ENCODE results near the gene POR. TPM values are rescaled to one million over a fixed set of nuclear protein-coding genes. Genes with fewer than 3 reads are reported as not detected.

POR gene
- total RNA-seq, 2 donors from 2014 or later, result 76.3 to 88.8 TPM

DNA sequence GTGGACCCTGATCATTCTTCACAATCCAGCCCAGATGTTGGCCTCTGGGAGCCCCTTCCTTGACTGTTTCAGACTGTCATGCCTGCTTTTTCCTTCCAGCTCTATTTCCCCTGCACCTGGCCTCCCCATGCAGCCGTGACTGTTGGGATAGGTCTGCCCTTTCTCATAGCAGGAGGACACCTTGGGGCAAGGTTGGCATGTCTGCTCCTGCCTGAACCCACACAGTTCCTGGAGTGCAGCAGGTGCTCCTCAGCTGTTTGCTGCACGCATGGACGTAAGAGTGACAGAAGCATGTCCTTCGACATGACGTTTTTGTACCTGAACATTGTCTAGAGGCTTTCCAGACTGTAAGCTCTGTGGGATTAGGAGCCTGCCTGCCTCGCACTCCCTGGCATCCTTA lies 24.0 kb downstream of the POR start:
- intact Hi-C loops (cut with DNase I), result loop anchor here in 1 of 2 donors (5.0 kb wide), 1 partner anchor 1293 kb away; no protein-coding TSS in a partner anchor
- DNase-seq (ENCODE audit: low spot score), result no peak

DNA sequence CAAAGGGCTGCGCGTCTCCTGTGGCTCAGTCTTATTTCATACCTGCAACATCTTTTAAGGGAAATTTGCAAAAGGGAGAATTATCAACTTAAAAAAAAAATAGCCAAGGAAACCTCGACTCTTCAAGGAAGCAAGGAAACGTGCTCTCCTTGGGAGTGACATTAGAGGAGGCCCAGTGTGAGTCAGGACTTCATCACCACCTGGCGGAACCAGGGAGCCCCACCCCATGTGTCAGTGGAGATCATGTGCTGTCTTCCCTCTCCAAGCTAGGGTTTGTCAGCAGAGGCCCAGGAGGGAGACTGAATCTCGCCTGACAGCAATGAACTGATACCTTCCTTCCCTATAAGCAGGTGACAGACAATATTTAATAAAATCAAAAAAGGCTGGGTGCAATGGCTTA lies 28.9 kb downstream of the POR start:
- intact Hi-C loops (cut with DNase I), result no loop called here
- no peak for DNase-seq (ENCODE audit: low spot score)

DNA sequence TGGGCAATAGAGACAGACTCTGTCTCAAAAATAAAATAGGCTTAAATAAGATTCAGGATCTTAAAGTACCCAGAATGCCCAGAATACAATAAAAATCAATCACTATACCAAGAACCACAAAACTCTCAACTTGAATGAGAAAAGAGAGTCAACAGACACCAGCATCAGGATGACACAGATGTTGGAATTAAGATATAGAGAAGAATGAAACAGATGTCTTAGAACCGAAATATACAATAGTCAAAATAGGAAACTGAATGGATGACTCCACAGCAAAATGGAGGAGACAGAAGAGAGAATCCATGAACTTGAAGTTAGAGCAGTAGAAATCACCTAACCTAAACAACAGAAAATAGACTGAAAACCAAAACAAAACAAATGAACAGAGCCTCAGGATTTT lies 29.6 kb downstream of the POR start:
- no peak for DNase-seq (ENCODE audit: low spot score)
- intact Hi-C loops (cut with DNase I), result no loop called here

DNA sequence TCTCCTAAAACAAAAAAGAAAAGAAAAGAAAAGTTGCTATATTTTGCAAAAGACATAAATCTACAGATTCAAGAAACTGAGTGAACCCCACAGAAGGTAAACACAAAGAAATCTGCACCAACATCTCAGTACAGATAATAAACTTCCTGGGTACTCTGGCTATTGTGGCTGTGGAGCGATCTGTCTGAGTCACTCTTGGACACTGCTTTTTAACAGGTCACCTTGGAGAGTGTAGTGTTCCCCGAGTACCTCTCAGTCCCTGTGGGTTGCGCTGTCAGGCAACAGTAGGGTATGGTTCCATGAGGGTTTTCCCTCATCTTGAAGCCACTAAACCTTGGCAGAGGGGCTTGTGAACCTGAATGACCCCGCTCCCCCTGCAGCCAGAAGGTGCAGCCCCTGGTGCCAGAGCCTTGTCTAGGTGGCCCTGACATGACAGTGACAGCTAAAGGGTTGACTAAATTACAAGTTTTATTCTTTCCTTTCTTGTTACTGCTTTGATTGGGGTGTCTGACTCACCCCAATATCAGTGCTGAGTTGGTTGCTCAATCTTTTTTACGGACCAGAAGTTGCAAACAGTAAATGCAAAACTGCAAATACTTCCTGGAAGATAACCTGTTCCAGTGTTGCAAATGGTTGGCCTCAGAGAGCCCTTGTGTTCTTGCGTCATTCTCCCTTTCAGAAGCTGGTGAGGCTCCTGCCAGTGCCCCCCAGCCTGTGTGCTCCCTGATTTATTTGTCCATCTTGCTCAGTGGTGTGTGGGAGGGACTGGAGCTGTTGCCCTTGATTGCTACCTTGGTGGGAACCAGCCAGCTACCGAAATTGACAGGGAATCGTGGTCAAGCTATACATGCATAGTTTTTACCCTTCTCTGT lies 30.6 kb downstream of the POR start:
- intact Hi-C loops (cut with DNase I), result no loop called here
- DNase-seq (ENCODE audit: low spot score), result no peak

DNA sequence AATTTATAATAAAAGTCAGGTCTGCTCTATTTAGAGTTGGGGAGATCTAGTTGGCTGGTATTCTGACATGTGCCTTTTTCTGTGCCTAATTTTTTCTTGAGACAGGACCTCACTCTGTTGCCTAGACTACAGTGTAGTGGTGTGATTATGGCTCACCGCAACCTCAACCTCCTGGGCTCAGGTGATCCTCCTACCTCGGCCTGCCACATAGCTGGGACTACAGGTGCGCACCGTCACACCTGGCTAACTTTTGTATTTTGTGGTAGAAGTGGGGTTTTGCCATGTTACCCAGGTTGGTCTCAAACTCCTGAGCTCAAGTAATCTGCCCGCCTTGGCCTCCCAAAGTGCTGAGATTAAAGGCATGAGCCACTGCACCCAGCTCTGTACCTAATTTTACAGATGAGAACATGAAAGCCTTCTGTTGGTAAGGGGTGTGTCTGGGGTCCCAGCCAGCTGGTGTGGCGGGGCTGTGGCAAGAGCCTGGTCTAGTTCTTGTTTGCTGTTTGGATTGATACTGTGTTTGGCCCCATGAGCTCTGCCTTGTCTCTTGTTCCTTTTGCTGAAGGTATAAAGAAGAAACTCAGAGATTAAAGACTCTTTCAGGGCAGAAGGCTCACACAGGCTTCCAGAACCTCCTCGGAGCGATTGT lies 31.4 kb downstream of the POR start:
- intact Hi-C loops (cut with DNase I), result no loop called here
- no peak for DNase-seq (ENCODE audit: low spot score)

DNA sequence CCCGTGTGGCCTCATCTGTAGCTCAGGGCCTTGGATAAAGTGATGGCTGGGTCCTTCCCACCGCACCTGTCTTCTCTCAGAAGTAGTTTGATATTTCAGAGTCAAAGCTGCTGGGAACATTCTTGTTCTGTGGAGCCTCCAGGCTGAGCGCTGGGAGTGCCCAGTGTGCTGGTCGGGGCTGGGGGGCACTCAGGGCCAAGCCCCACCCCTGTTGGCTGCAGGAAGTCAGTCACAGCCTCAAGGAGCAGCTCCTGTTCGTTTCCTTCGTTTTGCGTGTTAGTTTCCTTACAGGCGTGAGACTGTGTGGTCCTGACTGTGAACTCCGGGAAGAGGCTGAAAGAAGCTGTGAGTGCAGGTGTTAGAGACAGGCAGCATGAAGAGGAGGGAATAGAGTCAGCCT lies 33.2 kb downstream of the POR start:
- intact Hi-C loops (cut with DNase I), result no loop called here

DNA sequence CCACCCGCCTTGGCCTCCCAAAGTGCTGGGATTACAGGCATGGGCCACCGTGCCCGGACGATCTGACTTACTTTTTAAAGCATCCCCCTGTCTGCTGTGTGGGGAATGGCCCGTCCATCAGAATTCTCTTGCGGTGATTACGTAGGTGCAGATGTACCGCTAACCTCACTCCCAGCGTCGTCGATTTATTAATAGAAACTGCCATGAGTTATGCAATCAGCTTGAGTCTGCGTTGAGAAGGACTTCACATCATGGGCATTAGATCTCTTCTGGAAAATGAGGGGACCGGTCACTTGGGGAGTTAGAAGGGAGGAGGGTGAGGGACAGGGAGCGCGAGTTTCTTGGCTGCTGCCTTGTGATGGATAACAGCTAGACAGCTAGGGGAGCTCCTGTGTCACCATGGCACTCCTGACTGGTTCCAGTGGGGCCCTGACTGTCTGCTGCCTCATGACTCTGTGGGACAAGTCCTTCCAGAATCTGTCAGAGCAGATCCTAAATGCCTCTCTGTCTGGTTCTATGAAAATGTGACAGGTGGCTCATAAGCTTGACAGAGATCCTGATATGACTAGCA lies 35.2 kb downstream of the POR start:
- no peak for DNase-seq (ENCODE audit: low spot score)
- intact Hi-C loops (cut with DNase I), result no loop called here

More for the DNA sequence above, 33.2 kb downstream of the POR start:
- DNase-seq (ENCODE audit: low spot score), result no peak

DNA sequence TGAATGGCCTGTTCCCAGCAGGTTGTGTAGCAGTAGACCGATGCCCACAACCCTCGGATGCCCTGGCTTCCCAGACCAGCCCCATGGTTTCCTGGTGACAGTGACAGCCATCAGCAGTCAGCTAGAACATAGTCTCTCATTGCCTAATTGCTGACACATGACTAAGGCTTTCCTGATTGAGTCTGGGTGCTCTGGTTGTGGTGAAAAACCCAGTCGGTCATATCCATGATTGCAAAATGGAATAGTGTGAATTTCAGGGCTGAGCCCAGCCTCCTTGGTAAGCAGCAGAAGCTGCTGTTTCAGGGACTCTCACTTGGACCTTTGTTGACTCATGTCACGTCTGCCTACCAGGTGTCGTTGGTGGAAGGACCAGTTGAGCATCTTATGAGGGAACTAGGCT lies 36.6 kb downstream of the POR start:
- DNase-seq (ENCODE audit: low spot score), result no peak
- intact Hi-C loops (cut with DNase I), result no loop called here

DNA sequence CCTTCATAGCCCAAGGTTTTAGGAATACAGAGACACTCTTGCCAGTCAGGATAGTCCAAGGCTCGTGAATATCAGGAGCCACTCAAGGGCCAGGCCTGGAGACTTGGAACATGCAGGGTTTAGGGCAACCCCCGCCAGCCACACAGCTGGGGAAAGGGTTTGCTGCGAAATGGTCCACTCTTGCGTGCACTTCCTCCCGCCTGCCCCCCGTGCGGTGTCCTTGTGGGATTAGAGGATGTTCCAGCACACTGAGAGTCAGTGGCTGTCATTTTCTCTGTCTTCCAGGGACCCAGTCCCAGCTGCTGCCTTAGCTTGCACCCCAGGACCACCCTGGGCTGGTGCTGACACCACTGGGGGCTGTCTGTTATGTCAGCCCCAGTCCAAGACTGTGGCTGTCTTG lies 38.5 kb downstream of the POR start:
- no peak for DNase-seq (ENCODE audit: low spot score)
- intact Hi-C loops (cut with DNase I), result no loop called here

DNA sequence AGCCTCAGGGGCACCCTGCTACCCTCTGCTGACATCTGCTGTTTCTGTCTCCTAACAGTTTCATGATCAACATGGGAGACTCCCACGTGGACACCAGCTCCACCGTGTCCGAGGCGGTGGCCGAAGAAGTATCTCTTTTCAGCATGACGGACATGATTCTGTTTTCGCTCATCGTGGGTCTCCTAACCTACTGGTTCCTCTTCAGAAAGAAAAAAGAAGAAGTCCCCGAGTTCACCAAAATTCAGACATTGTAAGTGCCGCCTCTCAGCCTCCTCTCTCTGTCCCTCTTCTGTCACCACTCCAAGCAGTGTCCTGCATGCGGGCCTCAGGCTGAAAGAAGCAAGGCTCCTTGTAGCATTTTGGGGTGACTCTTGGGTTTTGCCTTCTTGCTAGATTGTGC lies 39.0 kb downstream of the POR start:
- no peak for DNase-seq (ENCODE audit: low spot score)
- intact Hi-C loops (cut with DNase I), result no loop called here

DNA sequence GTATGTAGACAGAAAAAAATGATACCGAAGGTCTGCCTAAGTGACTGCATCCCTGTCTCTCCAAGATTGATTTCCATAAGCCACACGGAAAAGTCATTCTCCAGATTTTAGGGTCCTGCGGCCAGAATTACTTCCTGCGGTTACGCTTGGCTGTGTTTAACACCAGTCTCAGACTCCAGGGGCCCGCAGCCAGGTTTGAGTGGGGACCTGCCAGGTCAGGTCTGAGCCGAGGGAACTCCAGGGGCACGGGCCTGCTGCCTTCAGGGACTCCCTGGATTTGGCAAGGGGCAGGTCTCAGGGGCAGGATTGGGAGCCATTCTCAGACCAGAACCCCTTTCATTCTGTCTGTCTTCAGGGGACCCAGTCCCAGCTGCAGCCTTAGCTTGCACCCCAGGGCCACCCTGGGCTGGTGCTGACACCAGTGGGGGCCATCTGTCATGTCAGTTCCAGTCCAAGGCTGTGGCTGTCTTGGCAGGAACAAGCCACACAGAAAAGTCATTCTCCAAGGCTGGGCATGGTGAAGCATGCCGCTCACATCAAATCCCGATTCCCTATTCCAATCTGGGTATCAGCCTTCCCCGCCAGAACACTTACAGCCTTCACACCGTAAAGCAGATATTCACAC lies 40.5 kb downstream of the POR start:
- intact Hi-C loops (cut with DNase I), result no loop called here

DNA sequence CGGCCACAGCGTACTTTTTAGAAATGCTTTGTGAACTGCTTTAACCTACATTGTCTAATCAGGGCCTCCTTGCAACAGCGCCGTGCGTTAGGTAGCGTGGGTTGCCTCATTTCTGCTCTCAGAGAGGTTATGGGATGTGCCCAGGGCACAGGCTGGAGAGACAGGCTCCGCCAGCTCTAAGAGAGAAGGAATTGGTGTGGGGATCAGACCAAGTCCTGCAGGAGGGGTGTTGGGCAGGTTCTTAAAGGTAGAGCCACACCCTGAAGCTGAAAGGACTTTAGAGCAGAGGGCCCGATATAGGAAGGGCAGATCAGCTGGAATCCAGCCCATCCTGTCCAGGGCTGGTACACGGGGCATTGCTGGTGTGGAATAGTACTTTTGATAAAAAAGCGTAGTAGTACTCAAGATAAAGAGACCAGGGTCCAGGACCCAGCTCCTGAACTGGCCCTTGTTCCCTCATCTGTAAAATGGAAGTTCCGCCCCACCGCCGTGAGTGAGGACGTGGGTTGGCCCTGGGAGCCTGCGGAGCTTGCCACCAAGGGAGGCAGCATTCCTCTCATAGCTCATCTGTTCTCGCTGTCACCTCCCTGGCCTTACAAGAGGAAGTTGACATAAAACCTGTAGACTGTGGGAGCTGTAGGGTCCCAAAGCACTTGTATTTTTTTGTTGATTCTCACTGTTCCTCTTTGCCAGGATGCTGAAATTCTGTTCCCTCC lies 42.2 kb downstream of the POR start:
- intact Hi-C loops (cut with DNase I), result no loop called here

More for the DNA sequence above, 40.5 kb downstream of the POR start:
- DNase-seq (ENCODE audit: low spot score), result no peak

DNA sequence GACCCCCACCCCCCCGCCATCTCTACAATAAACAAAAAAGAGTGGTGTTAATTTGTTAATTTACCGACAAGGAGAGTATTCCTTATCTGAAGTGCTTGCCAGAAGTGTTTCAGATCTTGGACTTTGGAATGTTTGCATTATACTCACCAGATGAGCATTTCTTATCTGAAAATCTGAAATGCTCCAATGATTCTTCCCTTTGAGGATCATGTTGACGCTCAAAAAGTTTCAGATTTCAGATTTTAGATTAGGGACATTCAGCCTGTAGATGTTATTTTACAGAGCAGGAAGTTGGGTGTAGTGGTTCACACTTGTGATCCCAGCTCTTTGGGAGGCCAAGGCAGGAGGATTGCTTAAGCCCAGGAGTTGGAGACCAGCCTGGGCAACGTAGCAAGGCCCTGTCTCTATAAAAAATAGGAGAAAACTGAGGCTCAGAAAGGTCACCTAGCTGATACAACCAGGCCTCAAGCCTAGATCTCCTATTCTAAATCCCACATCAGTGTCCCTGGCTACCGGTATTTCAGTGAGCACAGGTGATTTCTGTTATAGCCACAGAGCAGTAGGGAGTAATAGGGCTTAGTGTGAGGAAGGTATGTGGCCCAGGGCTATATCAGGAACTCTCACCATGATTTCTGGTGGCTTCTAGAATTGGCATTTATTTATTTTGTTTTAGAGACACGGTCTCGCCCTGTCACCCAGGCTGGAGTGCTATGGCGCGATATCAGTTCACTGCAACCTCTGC lies 44.0 kb downstream of the POR start:
- no peak for DNase-seq (ENCODE audit: low spot score)
- intact Hi-C loops (cut with DNase I), result no loop called here

More for the DNA sequence above, 42.2 kb downstream of the POR start:
- no peak for DNase-seq (ENCODE audit: low spot score)

DNA sequence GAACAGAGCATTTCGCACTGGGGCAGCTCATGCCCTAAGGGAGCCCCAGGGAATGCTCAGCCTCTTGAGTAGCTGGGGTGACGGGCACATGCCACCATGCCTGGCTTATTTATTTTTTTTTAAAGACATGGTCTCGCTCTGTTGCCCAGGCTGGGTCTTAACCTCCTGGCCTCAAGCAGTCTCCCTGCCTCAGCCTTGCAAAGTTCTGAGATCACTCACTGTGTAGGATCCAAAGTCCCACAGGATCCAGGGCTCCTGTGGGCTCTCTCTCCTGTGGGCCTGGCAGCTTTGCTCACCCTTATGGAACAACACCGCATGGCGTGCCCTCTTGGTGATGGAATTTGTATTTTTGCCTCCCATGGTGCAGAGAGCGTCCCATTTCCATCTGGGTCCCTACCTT lies 45.4 kb downstream of the POR start:
- no peak for DNase-seq (ENCODE audit: low spot score)
- intact Hi-C loops (cut with DNase I), result loop anchor here in 1 of 2 donors (10.0 kb wide), 1 partner anchor 46 kb away; the partner anchor contains the start of gene POR

DNA sequence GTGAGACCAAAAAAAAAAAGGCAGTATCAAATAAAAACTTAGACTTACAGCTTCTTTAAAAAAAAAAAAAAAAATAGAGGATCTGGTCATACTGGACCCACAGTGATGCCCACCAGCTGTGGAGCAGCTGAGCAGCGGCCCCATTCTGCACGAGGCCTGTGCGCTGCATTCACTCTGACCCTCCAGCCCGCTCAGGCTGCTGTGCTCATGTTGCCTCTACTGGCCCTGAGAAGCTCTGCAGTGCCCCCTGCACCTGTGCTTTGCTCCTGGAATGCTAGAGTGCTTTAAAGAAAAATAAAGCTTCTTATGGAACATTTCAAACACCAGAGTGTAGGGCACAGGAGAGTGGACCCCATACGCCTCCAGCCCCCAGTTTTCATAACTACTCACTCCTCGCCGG lies 46.3 kb downstream of the POR start:
- no peak for DNase-seq (ENCODE audit: low spot score)
- intact Hi-C loops (cut with DNase I), result loop anchor here in 1 of 2 donors (10.0 kb wide), 1 partner anchor 46 kb away; the partner anchor contains the start of gene POR

DNA sequence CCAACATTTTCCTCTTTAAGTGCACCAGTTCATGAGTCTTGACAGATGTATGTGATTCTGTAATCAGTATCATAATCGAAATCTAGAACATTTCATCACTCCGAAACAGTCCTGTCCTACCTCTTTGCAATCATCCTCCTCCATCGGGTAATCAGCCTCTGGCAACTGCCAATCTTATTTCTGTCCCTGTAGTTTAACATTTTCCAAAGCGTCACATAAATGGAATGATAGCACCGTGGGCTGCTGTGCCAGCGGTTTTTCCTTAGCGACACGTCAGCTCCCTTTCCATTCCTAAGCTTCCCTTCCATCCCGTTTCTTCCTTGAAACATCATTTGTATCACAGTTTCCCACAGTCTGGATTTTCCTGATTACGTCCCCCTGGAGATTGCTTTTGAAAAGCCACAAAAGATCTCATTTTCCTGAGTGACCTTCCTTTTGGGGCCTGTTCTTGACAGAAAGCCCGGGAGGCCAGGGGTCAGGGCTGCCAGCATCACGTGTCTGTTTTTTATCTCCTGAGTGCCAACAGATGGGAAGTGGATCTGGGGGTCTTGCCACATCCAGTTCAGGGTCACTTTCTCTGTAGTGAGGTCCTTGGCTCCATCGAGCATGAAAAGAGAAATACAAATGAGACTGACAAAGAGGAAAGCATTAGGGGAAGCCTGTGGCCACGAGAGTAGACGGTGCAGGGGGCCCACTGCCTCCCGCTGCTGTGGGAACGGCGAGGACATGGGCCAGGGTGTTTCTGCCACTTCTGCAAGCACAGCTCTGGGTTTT lies 47.8 kb downstream of the POR start:
- DNase-seq (ENCODE audit: low spot score), result peak; percentile 90
- intact Hi-C loops (cut with DNase I), result loop anchor here in 1 of 2 donors (10.0 kb wide), 1 partner anchor 48 kb away; the partner anchor contains the start of gene POR

DNA sequence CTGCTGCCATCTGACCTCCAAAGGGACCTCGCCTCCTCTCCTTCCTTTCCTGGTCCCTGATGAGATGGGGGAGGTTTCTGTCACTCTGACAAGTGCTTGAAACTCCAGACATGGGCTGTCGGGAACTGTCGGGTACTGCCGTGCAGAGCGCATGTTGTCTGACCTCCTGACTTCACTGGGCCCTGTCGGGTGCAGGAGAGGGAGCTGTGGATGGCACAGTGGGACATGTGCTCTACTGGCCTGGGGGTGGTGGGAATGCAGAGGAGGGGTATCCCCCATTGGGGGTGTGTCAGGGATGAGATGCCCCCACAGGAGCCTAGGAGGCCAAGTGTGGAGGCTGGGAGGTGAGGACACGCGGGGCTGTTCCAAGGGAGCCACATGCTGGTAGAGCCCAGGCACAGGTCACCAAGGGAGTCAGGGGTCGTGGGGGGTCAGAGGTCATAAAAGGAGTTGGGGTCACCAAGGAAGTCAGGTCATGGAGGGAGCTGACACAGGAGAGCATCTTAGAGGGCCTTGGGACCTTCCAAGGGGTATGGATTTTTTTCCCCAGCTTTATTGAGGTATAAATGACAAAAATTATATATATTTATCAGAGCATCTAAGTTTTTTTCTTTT lies 48.5 kb downstream of the POR start:
- intact Hi-C loops (cut with DNase I), result loop anchor here in 1 of 2 donors (10.0 kb wide), 1 partner anchor 49 kb away; the partner anchor contains the start of gene POR
- peak; percentile 84 for DNase-seq (ENCODE audit: low spot score)
